Body of pancreas (tissue), 4 donors: ENCODE data around the gene CCDC188.

Experiments used
- POLR2A ChIP-seq, 3 donors: fragments of 450-650 bp; IDR thresholded peaks; one replicate each; pipeline ENCODE4 v1.6.1; 2016; ENCODE audit warnings: antibody characterized with exemption in 3 of 3, mild to moderate bottlenecking in 2 of 3
- TF ChIP-seq, protein P1 (sequence below), 7 experiments: fragments of 450-650 bp in 4 of 7; fragments of 200-600 bp in 3 of 7; sonication (generic) in 3 of 7; IDR thresholded peaks; one replicate each; pipeline ENCODE4 v1.5.1; 2016 to 2019; ENCODE audit warnings: antibody characterized with exemption in 7 of 7

DNA sequence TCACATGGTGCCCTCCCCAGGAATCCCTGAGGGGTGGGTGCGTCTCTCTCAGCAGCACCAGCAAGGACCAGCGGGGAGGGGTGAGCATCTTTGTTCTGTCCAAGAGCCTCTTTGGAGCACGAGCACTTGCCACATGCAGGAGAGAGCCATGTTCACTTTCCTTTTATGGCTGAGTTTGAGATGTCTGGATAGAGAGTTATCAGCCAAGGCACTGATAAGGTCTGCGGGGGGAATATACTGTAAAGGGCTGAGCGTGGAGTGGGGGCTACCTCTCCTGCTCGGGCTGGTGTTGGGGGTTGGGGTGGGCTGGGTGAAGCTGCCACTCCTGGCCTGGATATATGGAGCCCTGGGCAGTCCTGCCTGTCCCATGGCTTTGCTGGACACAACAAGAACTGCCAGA is 34.9 kb upstream of the CCDC188 start:
- TF ChIP-seq, protein P1, sequence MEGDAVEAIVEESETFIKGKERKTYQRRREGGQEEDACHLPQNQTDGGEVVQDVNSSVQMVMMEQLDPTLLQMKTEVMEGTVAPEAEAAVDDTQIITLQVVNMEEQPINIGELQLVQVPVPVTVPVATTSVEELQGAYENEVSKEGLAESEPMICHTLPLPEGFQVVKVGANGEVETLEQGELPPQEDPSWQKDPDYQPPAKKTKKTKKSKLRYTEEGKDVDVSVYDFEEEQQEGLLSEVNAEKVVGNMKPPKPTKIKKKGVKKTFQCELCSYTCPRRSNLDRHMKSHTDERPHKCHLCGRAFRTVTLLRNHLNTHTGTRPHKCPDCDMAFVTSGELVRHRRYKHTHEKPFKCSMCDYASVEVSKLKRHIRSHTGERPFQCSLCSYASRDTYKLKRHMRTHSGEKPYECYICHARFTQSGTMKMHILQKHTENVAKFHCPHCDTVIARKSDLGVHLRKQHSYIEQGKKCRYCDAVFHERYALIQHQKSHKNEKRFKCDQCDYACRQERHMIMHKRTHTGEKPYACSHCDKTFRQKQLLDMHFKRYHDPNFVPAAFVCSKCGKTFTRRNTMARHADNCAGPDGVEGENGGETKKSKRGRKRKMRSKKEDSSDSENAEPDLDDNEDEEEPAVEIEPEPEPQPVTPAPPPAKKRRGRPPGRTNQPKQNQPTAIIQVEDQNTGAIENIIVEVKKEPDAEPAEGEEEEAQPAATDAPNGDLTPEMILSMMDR (IDR thresholded peaks at IDR 0.05): no peak
- TF ChIP-seq POLR2A (IDR thresholded peaks at IDR 0.05): no peak
